Keratinocyte (primary cell): ENCODE results near the gene COX6B2. TPM values are rescaled to one million over a fixed set of nuclear protein-coding genes. Genes with fewer than 3 reads are reported as not detected.

ENCODE experiments used
- DNase-seq: peaks from one replicate; pipeline ENCODE4 v3.0.0-alpha.2; 2011; ENCODE audit warnings: low read depth, missing footprints, low spot score
- FAIRE-seq: peaks from 2 replicates; lab custom pipeline; 2011; peaks lifted over from hg19 to GRCh38; lab: Jason Lieb, UNC
- H2AFZ ChIP-seq: 2 replicates; pipeline ENCODE4 v1.6.0; 2012; ENCODE audit warnings: low read length, control low read depth, inconsistent platforms; ENCODE audit not compliant: control insufficient read depth
- H3K27ac ChIP-seq: 2 replicates; pipeline ENCODE4 v1.5.1; 2011; ENCODE audit warnings: low read length; ENCODE audit not compliant: control insufficient read depth, insufficient read depth
- H3K27me3 ChIP-seq: 3 replicates; pipeline ENCODE4 v1.6.0; 2011; ENCODE audit warnings: low read length; ENCODE audit not compliant: control insufficient read depth, insufficient read depth; ENCODE audit errors: extremely low read depth
- H3K36me3 ChIP-seq, 2 experiments: 2 replicates in 1 of 2; 3 replicates in 1 of 2; pipeline ENCODE4 v1.5.1; 2011; ENCODE audit warnings: low read length in 2 of 2, mild to moderate bottlenecking in 1 of 2; ENCODE audit not compliant: control insufficient read depth in 2 of 2, insufficient read depth in 2 of 2; ENCODE audit errors: extremely low read depth in 1 of 2
- H3K4me1 ChIP-seq: 3 replicates; pipeline ENCODE4 v1.5.1; 2011; ENCODE audit warnings: low read length; ENCODE audit not compliant: control insufficient read depth, insufficient read depth; ENCODE audit errors: extremely low read depth
- H3K4me2 ChIP-seq: 3 replicates; pipeline ENCODE4 v1.6.0; 2011; ENCODE audit warnings: low read depth, low read length; ENCODE audit not compliant: control insufficient read depth, insufficient read depth; ENCODE audit errors: extremely low read depth
- H3K4me3 ChIP-seq, 3 experiments: fragments of 200-600 bp in 1 of 3; sonication (generic) in 1 of 3; 2 replicates in 2 of 3; 3 replicates in 1 of 3; pipeline ENCODE4 v1.5.1; 2011 to 2016; ENCODE audit warnings: low read length in 3 of 3, mild to moderate bottlenecking in 3 of 3, control low read depth in 2 of 3, inconsistent platforms in 1 of 3, low read depth in 1 of 3, mixed read lengths in 1 of 3, mixed run types in 1 of 3, moderate library complexity in 1 of 3; ENCODE audit not compliant: control insufficient read depth in 2 of 3, insufficient read depth in 2 of 3; ENCODE audit errors: extremely low read depth in 1 of 3
- H3K79me2 ChIP-seq: 2 replicates; pipeline ENCODE4 v1.6.0; 2012; ENCODE audit warnings: low read length; ENCODE audit not compliant: control insufficient read depth, insufficient read depth
- H3K9ac ChIP-seq: 3 replicates; pipeline ENCODE4 v1.6.0; 2011; ENCODE audit warnings: low read length; ENCODE audit not compliant: control insufficient read depth, insufficient read depth; ENCODE audit errors: extremely low read depth
- H3K9me1 ChIP-seq: 3 replicates; pipeline ENCODE4 v1.6.0; 2011; ENCODE audit warnings: low read length; ENCODE audit not compliant: control insufficient read depth, insufficient read depth; ENCODE audit errors: extremely low read depth
- H3K9me3 ChIP-seq: 2 replicates; pipeline ENCODE4 v1.5.1; 2012; ENCODE audit warnings: low read depth, low read length; ENCODE audit not compliant: control insufficient read depth
- H4K20me1 ChIP-seq: 3 replicates; pipeline ENCODE4 v1.6.0; 2011; ENCODE audit warnings: low read length; ENCODE audit not compliant: control insufficient read depth, insufficient read depth; ENCODE audit errors: extremely low read depth
- EZH2 ChIP-seq: IDR thresholded peaks from one replicate; pipeline ENCODE4 v1.6.1; 2012; ENCODE audit warnings: inconsistent platforms, mild to moderate bottlenecking, low read length, moderate library complexity
- dilution Hi-C: fragments of 300-500 bp; cut with MboI; formaldehyde crosslinking; loops from one replicate; pipeline ENCODE4 v1.7.0; 2020; ENCODE audit warnings: low sequenced_read_pairs; ENCODE audit not compliant: extremely low pct_ligation_motif_present
- polyA plus RNA-seq, 5 experiments: library from polyadenylated mRNA; depleted of rRNA in 3 of 5; stranded (reverse) in 3 of 5; stranded (forward) in 1 of 5; unstranded in 1 of 5; fragments of >200 nt; gene quantifications; 1 replicate in 1 of 5; 2 replicates in 3 of 5; 3 replicates in 1 of 5; pipeline versions ENCODE4 v1.2.1 to v1.2.3, GENCODE V29; 2011 to 2012; ENCODE audit warnings: missing spikeins in 2 of 5, low read depth in 1 of 5, low replicate concordance in 1 of 5
- TF ChIP-seq, protein P1 (sequence below), 3 experiments: IDR thresholded peaks in 1 of 3; conservative IDR thresholded peaks in 1 of 3; optimal IDR thresholded peaks in 1 of 3; 2 replicates in 2 of 3; 3 replicates in 1 of 3; pipeline versions ENCODE3 to v1.5.1; 2011; ENCODE audit warnings: low read length in 3 of 3, mild to moderate bottlenecking in 3 of 3, moderate library complexity in 2 of 3, control low read depth in 1 of 3, inconsistent platforms in 1 of 3; ENCODE audit not compliant: insufficient read depth in 2 of 3; ENCODE audit errors: extremely low read depth in 1 of 3

The COX6B2 gene
- polyA plus RNA-seq, 1 donor (not counting 4 experiments of a cell fraction or from before 2014, with no cell fraction given), result 1.4 TPM

DNA sequence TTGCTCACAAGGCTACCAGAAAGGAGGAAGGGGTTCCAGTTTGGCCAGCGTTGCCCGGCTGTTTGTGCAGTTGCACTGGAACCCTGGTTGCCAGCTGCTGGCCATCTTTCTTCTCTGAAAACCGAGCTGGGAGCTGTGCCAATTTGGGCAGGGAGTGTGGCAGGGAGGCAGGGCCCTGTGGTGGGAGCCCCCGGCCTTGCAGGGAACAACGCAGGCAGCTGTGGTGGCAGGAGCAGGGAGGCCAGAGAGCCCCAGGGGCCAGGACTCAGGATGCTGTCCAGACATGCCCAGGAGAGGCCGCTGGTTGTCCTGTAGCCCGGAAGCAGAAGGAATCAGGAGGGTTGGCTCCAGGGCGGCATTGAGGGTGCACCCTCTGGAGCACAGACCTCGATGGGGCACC is 10.1 kb downstream of the COX6B2 start:
- Histone ChIP-seq H3K4me3 (no peak overlapping the region), H3K27ac (no peak overlapping the region), H3K4me2 (no peak overlapping the region), H3K9me1 (no peaks in the 10 kb centered on the region), H3K4me1 (peaks cover 15% of the 10 kb centered on the region), H3K36me3 (peaks cover 0 to 14% of the 10 kb centered on the region in 2 experiments), H3K9ac (no peak overlapping the region), H3K27me3 (no peaks in the 10 kb centered on the region), H4K20me1 (no peaks in the 10 kb centered on the region), H3K79me2 (peaks cover 5% of the 10 kb centered on the region), H2AFZ (no peak overlapping the region), H3K9me3 (no peaks in the 10 kb centered on the region)
- DNase-seq, result no peak
- no peak for TF ChIP-seq EZH2
- TF ChIP-seq, protein P1, sequence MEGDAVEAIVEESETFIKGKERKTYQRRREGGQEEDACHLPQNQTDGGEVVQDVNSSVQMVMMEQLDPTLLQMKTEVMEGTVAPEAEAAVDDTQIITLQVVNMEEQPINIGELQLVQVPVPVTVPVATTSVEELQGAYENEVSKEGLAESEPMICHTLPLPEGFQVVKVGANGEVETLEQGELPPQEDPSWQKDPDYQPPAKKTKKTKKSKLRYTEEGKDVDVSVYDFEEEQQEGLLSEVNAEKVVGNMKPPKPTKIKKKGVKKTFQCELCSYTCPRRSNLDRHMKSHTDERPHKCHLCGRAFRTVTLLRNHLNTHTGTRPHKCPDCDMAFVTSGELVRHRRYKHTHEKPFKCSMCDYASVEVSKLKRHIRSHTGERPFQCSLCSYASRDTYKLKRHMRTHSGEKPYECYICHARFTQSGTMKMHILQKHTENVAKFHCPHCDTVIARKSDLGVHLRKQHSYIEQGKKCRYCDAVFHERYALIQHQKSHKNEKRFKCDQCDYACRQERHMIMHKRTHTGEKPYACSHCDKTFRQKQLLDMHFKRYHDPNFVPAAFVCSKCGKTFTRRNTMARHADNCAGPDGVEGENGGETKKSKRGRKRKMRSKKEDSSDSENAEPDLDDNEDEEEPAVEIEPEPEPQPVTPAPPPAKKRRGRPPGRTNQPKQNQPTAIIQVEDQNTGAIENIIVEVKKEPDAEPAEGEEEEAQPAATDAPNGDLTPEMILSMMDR (optimal IDR thresholded peaks at IDR 0.05 in 1 of 3, IDR thresholded peaks at IDR 0.05 in 1 of 3, conservative IDR thresholded peaks at IDR 0.05 in 1 of 3; ENCODE audit: extremely low read depth in 1 of 3, insufficient read depth in 2 of 3, low read length in 3 of 3), result no peak
- dilution Hi-C loops, result no loop called here
- FAIRE-seq, result no peak

DNA sequence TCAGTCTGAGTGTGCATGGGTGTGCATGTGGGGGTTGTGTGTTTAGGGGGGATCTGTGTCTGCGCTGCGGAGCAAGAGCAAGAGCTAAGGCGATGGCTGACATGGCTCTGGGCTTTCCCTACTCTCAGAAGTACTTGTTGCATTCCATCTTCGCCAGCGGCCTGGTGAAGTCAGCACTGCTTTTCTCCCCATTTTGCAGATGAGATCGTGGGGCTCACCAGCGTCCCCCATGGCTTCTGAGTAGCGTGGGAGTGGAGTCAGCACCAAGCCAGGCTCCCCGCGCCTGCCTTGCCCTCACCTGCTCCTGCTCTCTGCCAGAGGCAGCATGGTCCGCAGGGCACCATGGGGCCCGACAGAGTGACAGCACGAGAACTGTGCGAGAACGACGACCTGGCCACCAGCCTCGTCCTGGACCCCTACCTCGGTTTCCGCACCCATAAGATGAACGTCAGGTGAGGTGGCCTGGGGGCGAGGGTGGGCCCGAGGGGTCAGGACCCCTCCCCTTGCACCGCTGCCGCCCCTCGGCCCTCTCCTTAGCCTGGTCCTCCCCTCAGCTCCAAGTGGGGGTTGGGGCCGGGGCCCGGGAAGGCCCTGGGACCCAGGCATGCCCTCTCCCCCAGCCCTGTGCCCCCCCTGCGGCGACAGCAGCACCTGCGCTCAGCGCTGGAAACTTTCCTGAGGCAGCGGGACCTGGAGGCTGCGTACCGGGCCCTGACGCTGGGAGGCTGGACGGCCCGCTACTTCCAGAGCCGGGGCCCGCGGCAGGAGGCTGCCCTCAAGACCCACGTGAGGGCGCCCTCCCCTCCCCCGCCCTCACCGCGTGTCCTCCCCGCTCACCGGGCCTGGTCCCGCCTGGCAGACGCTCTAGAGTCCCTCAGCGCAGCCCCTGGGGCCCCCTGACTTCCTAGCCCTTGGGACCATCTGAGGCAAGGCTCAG is 12.7 kb downstream of the COX6B2 start:
- H4K20me1 ChIP-seq, result no peaks in the 10 kb centered on the region
- TF ChIP-seq, protein P1 (optimal IDR thresholded peaks at IDR 0.05 in 1 of 3, IDR thresholded peaks at IDR 0.05 in 1 of 3, conservative IDR thresholded peaks at IDR 0.05 in 1 of 3; ENCODE audit: extremely low read depth in 1 of 3, insufficient read depth in 2 of 3, low read length in 3 of 3), result no peak
- no peak for TF ChIP-seq EZH2
- peak overlapping the region in 1 of 3 experiments; percentile 64 for H3K4me3 ChIP-seq
- H3K27ac ChIP-seq, result no peak overlapping the region
- H3K4me2 ChIP-seq, result peak overlapping the region; percentile 60
- no peaks in the 10 kb centered on the region for H3K9me3 ChIP-seq
- H3K79me2 ChIP-seq, result peaks cover 5% of the 10 kb centered on the region
- H3K36me3 ChIP-seq, result peaks cover 0 to 10% of the 10 kb centered on the region in 2 experiments
- no peak overlapping the region for H3K9ac ChIP-seq
- H3K9me1 ChIP-seq, result no peaks in the 10 kb centered on the region
- no peaks in the 10 kb centered on the region for H3K27me3 ChIP-seq
- DNase-seq (no peak), FAIRE-seq (no peak)
- no peak overlapping the region for H2AFZ ChIP-seq
- dilution Hi-C loops, result no loop called here
- H3K4me1 ChIP-seq, result peaks cover 23% of the 10 kb centered on the region
